Peyer's patch (tissue), 4 donors: ENCODE results near the gene CCDC69. TPM values are rescaled to one million over a fixed set of nuclear protein-coding genes. Genes with fewer than 3 reads are reported as not detected.
A peak's percentile ranks its signal among the peaks of the same experiment; 100 is the strongest.

Experiments
- DNase-seq, 3 donors: peaks; one replicate each; pipeline ENCODE4 v3.0.0-alpha.2; 2017 to 2019
- H3K27ac ChIP-seq, 4 donors: fragments of 200-600 bp; sonication (generic); one replicate each; pipeline ENCODE4 v1.5.1; 2016 to 2019
- H3K27me3 ChIP-seq, 2 donors: fragments of 200-600 bp; sonication (generic); one replicate each; pipeline ENCODE4 v1.5.1; 2019
- H3K36me3 ChIP-seq, 3 donors: fragments of 200-600 bp; sonication (generic); one replicate each; pipeline ENCODE4 v1.5.1; 2016 to 2019
- H3K4me1 ChIP-seq, 4 donors: fragments of 200-600 bp; sonication (generic); one replicate each; pipeline ENCODE4 v1.5.1; 2016 to 2019
- H3K4me3 ChIP-seq, 4 donors: fragments of 200-600 bp; sonication (generic); 1 replicate in 3 of 4; 2 replicates in 1 of 4; pipeline ENCODE4 v1.5.1; 2016 to 2019; ENCODE audit warnings: mild to moderate bottlenecking in 1 of 4
- H3K9me3 ChIP-seq, 4 donors: fragments of 200-600 bp; sonication (generic); one replicate each; pipeline ENCODE4 v1.5.1; 2016 to 2019; ENCODE audit warnings: mild to moderate bottlenecking in 1 of 4
- POLR2A ChIP-seq, 2 donors: fragments of 450-650 bp; IDR thresholded peaks; one replicate each; pipeline ENCODE4 v1.5.1; 2017; ENCODE audit warnings: antibody characterized with exemption in 2 of 2, mild to moderate bottlenecking in 2 of 2, moderate library complexity in 2 of 2
- total RNA-seq, 4 donors: library from RNA; depleted of rRNA; stranded (reverse); fragments of >200 nt; gene quantifications; one replicate each; pipeline ENCODE4 v1.1.0, GENCODE V29; 2016
- TF ChIP-seq, protein P1 (sequence below), 6 experiments: fragments of 450-650 bp in 4 of 6; fragments of 200-600 bp in 2 of 6; sonication (generic) in 1 of 6; IDR thresholded peaks; one replicate each; pipeline ENCODE4 v1.5.1; 2017 to 2019; ENCODE audit warnings: antibody characterized with exemption in 6 of 6, mild to moderate bottlenecking in 3 of 6, moderate library complexity in 1 of 6

Gene CCDC69, protein sequence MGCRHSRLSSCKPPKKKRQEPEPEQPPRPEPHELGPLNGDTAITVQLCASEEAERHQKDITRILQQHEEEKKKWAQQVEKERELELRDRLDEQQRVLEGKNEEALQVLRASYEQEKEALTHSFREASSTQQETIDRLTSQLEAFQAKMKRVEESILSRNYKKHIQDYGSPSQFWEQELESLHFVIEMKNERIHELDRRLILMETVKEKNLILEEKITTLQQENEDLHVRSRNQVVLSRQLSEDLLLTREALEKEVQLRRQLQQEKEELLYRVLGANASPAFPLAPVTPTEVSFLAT
- total RNA-seq = 10 to 100 TPM; 15.8 to 86.6 (median 33.3) TPM

DNA sequence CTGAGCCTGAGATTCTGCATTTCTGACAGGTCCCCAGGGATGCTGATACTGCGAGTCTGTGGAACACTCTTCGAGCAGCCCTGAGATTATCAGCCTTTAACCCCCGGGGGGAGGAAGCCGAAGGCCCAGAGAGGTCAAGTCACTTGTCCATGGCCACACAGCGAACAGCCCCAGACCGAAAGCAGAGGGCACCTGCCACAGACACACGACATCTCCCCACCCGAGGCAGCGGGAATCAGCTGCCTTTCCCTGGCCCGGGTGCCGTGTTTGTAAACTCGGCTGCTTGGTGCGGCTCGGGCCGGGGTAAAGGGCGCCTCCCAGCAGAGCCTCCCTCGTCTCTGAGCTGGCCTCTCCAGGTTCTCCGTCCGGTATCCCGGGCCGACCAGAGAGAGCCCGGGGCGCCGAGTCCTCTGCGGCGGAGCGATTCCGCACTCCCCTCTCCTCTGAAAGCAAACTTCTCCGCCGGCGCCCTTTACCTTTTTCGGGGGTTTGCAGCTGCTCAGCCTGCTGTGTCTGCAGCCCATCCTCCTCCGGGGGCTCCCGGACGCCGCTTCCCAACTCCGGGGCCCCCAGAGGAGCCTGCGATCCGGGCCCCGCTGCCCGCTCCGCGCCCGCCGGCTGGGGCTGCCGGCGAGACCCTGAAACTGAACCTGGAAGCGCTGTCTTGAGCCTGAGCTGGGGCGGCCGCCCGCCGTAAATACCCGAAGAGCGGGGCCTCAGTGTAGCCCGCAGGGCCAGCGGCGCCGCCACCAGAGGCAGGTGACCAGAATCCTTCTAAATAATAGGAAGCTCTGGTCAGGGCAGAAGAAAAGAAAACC, at the start of gene CCDC69:
Gene CCDC69, minus strand, starts transcription at position 646 of the 818 bp plus-strand sequence. Its CDS starts 122 bp downstream, at position 524.
- peak within 1 kb of the TSS; percentile 82 to 92 (median 88) for H3K27ac ChIP-seq
- H3K27me3 ChIP-seq = no peaks in the 10 kb centered on the region
- TF ChIP-seq POLR2A (IDR thresholded peaks at IDR 0.05) = peak; percentile 60 to 63
- TF ChIP-seq, protein P1, sequence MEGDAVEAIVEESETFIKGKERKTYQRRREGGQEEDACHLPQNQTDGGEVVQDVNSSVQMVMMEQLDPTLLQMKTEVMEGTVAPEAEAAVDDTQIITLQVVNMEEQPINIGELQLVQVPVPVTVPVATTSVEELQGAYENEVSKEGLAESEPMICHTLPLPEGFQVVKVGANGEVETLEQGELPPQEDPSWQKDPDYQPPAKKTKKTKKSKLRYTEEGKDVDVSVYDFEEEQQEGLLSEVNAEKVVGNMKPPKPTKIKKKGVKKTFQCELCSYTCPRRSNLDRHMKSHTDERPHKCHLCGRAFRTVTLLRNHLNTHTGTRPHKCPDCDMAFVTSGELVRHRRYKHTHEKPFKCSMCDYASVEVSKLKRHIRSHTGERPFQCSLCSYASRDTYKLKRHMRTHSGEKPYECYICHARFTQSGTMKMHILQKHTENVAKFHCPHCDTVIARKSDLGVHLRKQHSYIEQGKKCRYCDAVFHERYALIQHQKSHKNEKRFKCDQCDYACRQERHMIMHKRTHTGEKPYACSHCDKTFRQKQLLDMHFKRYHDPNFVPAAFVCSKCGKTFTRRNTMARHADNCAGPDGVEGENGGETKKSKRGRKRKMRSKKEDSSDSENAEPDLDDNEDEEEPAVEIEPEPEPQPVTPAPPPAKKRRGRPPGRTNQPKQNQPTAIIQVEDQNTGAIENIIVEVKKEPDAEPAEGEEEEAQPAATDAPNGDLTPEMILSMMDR (IDR thresholded peaks at IDR 0.05) = peak in 4 of 6 experiments; percentile 7 to 43 (median 20)
- DNase-seq = peak; percentile 69 to 89 (median 76)
- peak within 1 kb of the TSS; percentile 58 to 90 (median 78) for H3K4me3 ChIP-seq
- H3K4me1 ChIP-seq = peaks cover 0 to 35% (median 25%) of the 10 kb centered on the region in 4 donors
- no peaks in the 10 kb centered on the region for H3K36me3 ChIP-seq
- no peaks in the 10 kb centered on the region for H3K9me3 ChIP-seq

DNA sequence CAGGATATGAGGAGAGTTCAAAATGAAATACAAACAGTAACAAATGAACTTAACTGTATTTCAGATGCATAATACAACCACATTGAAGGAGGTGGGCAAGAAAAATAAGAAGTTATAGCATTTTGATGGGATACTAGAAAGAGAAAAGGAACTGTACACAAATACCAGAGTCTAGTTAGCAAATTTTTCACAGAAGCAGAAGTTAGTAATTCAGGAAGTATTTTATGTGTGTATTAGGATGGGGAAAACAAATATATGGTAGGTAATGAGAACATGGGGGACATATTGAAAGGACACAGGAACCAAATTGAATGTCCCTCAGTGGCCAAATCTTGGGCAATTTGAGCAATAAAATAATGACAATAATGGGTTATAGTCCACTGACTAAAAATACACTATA, 47.4 kb upstream of the CCDC69 start:
- Histone ChIP-seq H3K27me3 (no peaks in the 10 kb centered on the region), H3K4me1 (no peaks in the 10 kb centered on the region), H3K9me3 (no peaks in the 10 kb centered on the region), H3K27ac (no peak overlapping the region), H3K4me3 (no peak overlapping the region), H3K36me3 (peaks cover 0 to 28% (median 0%) of the 10 kb centered on the region in 3 donors)
- TF ChIP-seq, protein P1 (IDR thresholded peaks at IDR 0.05) = no peak
- no peak for TF ChIP-seq POLR2A (IDR thresholded peaks at IDR 0.05)
- no peak for DNase-seq

DNA sequence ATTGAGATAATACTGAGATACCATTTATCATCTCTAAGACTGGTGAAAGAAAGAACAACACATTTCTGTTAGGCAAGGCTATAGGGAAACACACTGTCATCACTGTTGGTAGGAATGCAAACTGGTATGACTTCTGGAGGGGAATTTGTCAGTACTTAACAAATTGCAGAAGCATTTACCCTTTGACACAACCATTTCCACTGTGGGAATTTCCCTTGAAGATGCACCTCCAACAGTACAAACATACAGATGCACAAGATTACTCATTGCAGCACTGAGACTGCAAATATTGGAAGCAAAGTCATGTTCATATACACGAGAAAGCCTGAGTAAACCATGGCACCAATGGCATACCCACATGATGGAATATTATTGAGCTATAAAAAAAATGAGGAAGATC, 46.7 kb upstream of the CCDC69 start:
- H3K36me3 ChIP-seq = peaks cover 0 to 28% (median 0%) of the 10 kb centered on the region in 3 donors
- DNase-seq = no peak
- H3K27me3 ChIP-seq = no peaks in the 10 kb centered on the region
- TF ChIP-seq, protein P1 (IDR thresholded peaks at IDR 0.05) = no peak
- TF ChIP-seq POLR2A (IDR thresholded peaks at IDR 0.05) = no peak
- H3K9me3 ChIP-seq = no peaks in the 10 kb centered on the region
- H3K27ac ChIP-seq = no peak overlapping the region
- H3K4me3 ChIP-seq = no peak overlapping the region
- no peaks in the 10 kb centered on the region for H3K4me1 ChIP-seq

DNA sequence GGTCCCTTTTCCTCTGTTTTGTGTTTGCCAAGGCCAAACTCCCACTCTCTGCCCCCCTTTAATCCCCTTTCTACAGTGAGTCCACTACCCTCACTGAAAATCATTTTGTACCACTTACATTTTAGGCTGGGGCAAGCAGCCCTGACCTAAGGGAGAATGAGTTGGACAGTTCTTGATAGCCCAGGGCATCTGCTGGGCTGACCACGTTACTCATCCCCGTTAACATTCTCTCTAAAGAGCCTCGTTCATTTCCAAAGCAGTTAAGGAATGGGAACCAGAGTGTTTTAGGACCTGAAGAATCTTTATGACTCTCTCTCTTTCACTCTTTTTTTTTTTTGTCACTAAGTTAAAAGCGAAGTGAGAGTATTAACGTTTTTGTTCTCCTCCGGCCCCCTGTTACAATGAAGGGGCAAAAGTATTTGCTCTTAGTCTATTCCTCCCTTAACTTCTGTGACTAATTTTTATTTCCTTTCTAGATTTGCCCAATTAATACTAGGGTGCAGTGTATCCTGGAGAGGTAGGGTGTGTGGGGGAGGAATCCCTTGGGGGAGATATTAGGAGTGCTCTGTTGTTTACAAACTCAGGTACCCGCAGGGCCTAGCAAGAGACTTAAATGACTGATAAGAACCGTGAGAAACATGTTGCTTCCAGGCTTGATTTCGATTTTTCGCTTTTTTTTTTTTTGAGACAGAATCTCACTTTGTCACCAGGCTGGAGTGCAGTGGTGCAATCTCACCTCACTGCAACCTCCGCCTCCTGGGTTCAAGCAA, 43.8 kb upstream of the CCDC69 start:
- Histone ChIP-seq H3K9me3 (no peaks in the 10 kb centered on the region), H3K36me3 (peaks cover 0 to 28% (median 0%) of the 10 kb centered on the region in 3 donors), H3K27me3 (no peaks in the 10 kb centered on the region), H3K4me3 (no peak overlapping the region), H3K4me1 (no peaks in the 10 kb centered on the region), H3K27ac (no peak overlapping the region)
- TF ChIP-seq, protein P1 (IDR thresholded peaks at IDR 0.05) = no peak
- no peak for TF ChIP-seq POLR2A (IDR thresholded peaks at IDR 0.05)
- no peak for DNase-seq

DNA sequence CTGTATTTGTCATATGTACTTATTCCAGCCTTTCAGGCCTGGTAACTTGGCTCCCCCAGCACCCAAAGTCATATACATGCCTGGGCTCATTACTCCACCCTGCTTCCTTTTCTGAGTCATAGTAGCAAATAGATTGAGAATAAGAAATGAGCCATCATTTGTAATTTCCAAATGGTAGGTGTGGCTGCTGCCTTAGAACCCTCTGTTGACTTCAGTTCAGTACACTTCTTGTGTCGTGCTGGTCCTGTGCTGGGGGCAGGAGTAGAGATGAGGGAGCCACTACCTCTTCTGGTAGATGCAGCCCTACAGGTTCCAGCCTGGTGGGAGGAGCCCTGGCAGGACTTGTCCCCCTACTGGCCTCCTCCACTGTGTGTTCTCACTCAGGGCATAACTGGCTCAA, 40.2 kb upstream of the CCDC69 start:
- DNase-seq = no peak
- Histone ChIP-seq H3K36me3 (peaks cover 0 to 23% (median 0%) of the 10 kb centered on the region in 3 donors), H3K9me3 (no peaks in the 10 kb centered on the region), H3K4me1 (no peaks in the 10 kb centered on the region), H3K4me3 (no peak overlapping the region), H3K27ac (no peak overlapping the region), H3K27me3 (no peaks in the 10 kb centered on the region)
- TF ChIP-seq, protein P1 (IDR thresholded peaks at IDR 0.05) = no peak
- TF ChIP-seq POLR2A (IDR thresholded peaks at IDR 0.05) = no peak
